HG03469 (cell line): Measurements from ENCODE around the gene CD300E.
"Not testable (repeated sequence)": the region's sequence is repeated elsewhere in the genome, so short reads cannot be mapped to it uniquely, and the experiment has no call there.

ENCODE experiments used
- ATAC-seq: cut with Tn5 transposase; IDR thresholded peaks from one replicate; pipeline ENCODE4 v1.9.1; 2021; ENCODE audit warnings: mild to moderate bottlenecking, moderate library complexity, moderate number of reproducible peaks; ENCODE audit not compliant: unreplicated experiment

CD300E gene

GRCh38 chr17:74601944-74602572, 21.5 kb downstream of the CD300E start:
- no peak for ATAC-seq

DNA sequence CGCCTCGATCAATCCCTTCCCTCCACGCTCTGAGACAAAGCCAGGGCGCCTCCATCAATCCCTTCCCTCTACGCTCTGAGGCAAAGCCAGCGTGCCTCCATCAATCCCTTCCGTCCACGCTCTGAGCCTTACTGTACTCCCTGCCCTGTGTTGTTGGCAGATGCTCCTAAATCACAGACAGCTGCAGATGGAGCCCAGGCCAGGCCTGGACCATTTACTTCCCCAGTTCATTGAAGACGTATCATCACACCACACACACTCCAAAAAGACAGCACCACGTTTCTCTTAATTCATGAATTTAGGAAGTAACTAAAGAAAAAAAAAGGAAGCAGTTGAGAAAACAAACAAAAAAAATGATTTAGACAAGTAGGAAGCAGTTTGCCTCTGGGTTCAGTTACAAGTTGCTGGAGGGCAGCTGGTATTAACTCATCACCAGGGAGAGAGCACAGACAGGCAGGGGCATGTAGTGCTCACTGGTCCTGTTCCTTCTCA, 24.0 kb downstream of the CD300E start:
- no peak for ATAC-seq

- no peak for ATAC-seq
These were observed 24.5 kb downstream of the CD300E start for GRCh38 chr17:74599023-74599399.

GRCh38 chr17:74598346-74599022, 25.1 kb downstream of the CD300E start:
- no peak for ATAC-seq

- no peak for ATAC-seq
These were observed 26.3 kb downstream of the CD300E start for GRCh38 chr17:74597069-74597790.

DNA sequence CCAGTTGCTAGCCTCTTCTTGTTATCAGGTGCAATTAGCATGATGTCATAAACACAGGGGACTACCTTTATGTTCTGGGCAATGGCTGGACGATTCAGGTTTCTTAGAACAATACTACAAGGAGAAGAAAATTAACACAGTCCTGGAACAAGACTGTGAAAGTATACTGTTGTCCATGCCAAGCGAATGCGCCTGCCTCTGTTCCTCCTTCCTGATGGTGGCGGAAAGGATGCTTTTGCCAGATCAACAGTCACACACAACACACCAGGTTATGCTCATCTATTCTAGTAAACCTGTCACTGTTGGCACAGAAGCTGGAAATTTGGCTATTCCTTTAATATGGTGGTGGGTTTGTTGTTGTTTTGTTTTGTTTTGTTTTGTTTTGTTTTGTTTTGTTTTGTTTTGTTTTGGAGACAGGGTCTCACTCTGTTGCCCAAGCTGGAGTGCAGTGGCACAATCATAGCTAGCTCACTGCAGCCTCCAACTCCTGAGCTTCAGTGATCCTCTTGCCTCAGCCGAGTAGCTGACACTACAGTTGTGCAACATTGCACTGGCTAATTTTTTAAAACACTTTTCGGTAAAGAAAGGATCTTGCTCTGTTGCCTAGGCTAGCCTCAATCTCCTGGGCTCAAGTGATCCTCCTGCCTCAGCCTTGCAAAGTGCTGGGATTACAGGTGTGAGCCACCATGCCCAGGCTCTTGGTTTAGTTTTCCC, 28.3 kb downstream of the CD300E start:
- no peak for ATAC-seq

GRCh38 chr17:74592087-74592990, 31.2 kb downstream of the CD300E start, which contains the start of gene CD300LD:
CD300LD (minus strand) TSS chr17:74592283; CDS start chr17:74592202, 81 bp downstream.
- ATAC-seq: no peak

DNA sequence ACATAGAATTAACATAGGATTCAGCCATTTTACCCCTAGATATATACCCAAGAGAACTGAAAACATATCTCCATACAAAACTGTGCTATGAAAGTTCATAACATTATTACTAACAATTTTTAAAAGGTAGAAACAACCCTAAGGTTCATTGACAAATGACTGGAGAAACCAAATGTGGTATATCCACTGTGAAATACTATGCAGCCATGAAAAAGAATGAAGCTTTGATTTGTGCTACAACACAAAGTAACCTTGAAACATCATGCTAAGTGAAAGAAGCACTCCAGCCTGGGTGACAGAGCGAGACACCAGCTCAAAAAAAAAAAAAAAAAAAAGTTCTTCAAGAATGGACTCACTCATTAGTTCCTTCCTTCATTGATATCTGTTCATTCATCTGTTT, 32.0 kb downstream of the CD300E start:
- no peak for ATAC-seq

DNA sequence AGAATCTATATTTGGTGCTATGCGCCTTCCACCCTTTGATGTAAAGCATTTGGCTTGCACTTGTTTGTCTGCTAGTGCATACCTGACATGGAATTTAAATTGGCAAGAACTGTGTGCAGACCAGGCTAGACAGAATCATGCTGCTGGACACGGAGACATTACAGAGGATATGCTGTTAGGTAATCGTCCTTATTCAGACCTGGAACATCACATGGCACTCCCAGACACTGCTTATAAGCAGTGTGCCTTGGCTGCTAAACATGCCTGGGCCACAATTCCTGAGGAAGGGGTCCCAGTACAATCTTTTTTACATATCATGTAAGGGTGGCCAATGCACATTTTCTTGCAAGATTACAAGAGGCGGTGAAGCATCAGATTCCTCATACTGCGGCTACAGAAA, 37.8 kb downstream of the CD300E start:
- ATAC-seq: no peak

GRCh38 chr17:74584292-74585060, 39.1 kb downstream of the CD300E start:
- ATAC-seq: no peak

- no peak for ATAC-seq
These were observed 40.9 kb downstream of the CD300E start for GRCh38 chr17:74582633-74583032.

GRCh38 chr17:74579900-74580299, 43.6 kb downstream of the CD300E start:
- no peak for ATAC-seq

DNA sequence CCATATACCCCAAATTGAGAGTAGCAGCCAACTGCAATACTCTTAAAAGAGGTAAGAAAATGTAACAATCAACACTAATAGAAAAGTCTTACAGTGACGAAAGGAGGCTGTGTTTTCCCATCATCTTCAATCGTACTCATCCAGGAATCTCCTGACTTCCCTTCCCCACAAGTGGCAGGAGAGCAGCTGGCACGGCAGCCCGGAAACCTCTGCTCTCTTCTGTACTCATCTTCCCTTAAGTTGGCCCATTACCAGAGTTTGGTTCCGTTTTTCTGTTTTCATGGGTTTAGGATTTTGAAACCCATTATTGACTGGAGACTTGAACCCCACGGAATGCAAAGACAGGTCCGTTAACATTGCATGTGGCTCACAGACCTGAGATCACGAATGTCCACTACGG, 44.6 kb downstream of the CD300E start:
- no peak for ATAC-seq

DNA sequence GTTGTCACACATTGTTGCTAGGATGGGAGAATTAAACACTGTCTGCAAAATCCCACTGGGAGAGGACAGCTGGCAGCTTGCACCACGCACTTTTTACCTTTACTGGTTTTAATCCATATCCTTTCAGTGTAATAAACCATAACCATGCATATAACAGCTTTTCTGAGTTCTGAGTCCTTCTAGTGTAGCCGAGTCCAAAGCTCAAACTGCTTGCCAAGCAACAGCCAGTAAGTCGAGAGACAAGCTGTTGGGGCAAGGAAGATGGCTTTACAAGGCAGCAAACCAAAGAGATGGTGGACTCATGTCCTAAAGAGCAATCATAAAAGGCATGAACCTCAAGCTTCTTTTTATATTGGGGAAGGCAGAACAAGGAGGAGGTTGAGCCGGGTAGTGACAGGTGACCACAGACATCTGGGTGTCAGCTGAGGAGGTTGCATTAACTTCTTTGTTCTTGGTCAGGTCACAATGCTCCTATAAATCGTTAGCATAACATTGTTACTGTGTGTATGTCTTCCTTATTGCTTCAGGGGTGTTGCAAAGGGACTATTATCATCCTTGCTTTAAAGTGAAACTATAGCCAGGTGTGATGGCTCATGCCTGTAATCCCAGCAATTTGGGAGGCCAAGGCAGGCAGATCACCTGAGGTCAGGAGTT, 48.9 kb downstream of the CD300E start:
- no peak for ATAC-seq

DNA sequence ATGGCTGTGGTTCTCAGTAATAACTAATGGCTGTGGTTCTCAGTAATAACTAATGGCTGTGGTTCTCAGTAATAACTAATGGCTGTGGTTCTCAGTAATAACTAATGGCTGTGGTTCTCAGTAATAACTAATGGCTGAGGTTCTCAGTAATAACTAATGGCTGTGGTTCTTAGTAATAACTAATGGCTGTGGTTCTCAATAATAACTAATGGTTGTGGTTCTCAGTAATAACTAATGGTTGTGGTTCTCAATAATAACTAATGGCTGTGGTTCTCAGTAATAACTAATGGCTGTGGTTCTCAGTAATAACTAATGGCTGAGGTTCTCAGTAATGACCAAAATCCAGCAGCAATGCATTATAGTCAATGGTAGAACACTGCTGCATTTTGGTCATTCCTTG, 49.9 kb downstream of the CD300E start:
- not testable (repeated sequence) for ATAC-seq

GRCh38 chr17:74573169-74573568, 50.4 kb downstream of the CD300E start:
- no peak for ATAC-seq

GRCh38 chr17:74571621-74572270, 51.8 kb downstream of the CD300E start:
- no peak for ATAC-seq
